Measurements from ENCODE around the gene PNMT.

GRCh38 chr17:39648616-39649366 is 19.5 kb upstream of the PNMT start:
- TF ChIP-seq, protein P1, sequence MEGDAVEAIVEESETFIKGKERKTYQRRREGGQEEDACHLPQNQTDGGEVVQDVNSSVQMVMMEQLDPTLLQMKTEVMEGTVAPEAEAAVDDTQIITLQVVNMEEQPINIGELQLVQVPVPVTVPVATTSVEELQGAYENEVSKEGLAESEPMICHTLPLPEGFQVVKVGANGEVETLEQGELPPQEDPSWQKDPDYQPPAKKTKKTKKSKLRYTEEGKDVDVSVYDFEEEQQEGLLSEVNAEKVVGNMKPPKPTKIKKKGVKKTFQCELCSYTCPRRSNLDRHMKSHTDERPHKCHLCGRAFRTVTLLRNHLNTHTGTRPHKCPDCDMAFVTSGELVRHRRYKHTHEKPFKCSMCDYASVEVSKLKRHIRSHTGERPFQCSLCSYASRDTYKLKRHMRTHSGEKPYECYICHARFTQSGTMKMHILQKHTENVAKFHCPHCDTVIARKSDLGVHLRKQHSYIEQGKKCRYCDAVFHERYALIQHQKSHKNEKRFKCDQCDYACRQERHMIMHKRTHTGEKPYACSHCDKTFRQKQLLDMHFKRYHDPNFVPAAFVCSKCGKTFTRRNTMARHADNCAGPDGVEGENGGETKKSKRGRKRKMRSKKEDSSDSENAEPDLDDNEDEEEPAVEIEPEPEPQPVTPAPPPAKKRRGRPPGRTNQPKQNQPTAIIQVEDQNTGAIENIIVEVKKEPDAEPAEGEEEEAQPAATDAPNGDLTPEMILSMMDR (IDR thresholded peaks at IDR 0.05): no peak
- TF ChIP-seq POLR2A (IDR thresholded peaks at IDR 0.05): no peak

Measured in right lobe of liver (tissue), 4 donors.